HG03064 (cell line): ENCODE measurements around the gene REV3L.
A peak's percentile ranks its signal among the peaks of the same experiment; 100 is the strongest.

Source experiments
- ATAC-seq: cut with Tn5 transposase; IDR thresholded peaks from one replicate; pipeline ENCODE4 v1.9.1; 2021; ENCODE audit warnings: low read depth; ENCODE audit not compliant: unreplicated experiment

REV3L gene

GRCh38 chr6:111428811-111429210, 54.2 kb downstream of the REV3L start:
- no peak for ATAC-seq

DNA sequence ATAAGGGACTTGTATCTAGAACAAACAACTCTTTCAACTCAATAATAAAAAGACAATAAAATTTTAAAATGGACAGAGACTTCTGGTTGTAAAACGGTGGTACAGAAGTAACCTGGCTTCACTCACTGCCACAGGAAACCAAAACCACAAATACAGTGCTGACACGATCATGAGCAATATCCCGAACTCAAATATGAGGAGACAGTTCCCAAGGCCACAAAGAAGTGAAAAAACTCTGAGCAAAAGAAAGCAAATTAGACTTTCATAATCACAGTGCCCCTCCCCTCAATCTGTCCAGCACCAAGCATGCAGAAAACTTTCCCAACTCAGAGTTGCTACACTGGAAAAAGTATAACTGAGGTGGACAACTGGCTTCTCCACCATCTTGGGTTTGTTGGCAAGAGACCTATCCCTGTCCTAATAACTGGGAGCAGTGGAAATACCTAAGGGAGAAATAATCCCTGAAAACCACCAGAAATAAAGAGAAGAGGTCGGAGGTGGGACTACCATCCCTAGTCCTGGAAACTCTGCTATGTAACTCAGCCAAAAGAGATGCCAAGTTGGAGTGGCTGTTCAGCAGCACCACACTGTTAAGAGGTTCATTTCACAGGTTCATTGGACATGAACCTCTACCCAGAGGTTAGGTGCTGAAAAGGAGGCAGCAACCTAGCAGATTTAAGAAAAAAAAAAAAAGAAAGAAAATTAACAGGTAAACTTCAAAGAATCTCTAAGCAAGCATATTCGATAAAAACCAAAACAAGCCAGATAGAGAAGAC, 55.5 kb downstream of the REV3L start:
- peak; percentile 84 for ATAC-seq

GRCh38 chr6:111423960-111424846, 58.8 kb downstream of the REV3L start:
- no peak for ATAC-seq

GRCh38 chr6:111423055-111423633, 59.9 kb downstream of the REV3L start:
- no peak for ATAC-seq

DNA sequence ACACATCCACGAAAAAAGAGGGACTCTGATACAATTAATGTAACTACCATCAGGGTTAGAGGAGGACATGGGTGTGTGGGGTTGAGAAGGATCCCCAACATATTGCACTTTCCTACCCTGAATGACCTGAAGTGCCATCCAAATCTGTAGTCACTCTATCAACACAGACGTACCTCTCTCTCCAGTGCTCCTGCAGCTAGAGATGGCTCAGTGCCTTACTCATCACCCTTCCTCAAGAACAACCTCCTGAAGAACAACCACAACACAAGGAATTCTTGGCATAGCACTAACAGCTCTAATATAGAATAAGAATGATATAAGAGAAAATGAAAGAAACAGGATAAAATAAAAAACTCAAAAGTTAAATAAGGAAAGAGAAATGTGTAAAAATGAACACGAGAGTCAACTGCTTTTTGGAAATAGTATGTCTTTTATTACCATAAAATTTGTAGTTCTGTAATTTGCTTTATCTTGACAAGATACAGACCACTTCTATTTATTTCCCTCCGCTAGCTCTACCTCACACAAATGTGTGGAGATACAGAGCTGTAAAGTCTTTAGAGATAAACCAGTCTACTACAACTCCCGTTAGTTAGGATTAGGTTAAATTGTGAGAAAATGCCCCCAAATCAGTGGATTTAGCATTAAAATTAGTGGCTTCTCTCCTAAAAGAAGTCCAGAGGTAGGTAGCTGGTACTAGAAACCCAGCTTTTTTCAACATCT, 63.9 kb downstream of the REV3L start:
- ATAC-seq = no peak

DNA sequence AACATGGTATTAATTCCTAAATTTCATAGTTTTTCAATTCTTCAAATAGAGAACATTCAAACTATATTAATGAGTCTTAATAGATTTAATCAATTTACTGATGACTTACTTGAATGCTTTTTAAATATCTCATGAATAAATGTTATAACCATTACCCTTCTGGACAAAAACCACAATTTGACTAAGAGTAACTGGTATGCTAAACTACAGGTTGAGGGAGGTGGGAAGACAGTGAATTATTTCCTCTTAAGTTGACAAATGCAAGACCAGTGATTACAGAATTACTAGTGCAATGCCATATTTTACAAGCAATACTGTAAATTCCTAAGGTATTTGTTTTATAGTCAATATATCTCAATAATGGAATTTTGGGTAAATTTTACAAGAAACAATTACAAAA, 65.1 kb downstream of the REV3L start:
- ATAC-seq = no peak

- ATAC-seq = no peak
Observed at GRCh38 chr6:111417181-111417585, 65.8 kb downstream of the REV3L start.

DNA sequence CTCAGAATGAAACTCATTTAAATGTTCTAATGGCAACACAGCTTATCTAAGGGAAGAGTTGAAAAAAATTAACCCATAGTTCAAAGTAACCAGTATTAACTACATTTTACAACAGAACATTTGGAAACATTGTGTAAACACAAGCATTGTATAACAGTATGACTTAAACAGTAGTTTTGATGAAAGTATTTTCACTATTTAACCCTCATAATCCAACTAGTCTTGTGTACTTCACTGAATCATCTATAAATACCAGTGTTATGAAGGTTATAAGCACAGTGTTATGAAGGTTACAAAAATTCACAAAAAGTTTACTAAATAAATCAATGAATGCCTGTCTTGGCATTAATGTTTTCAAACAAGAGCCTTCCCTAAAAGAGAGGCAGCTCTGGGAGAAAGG, 66.5 kb downstream of the REV3L start:
- no peak for ATAC-seq

DNA sequence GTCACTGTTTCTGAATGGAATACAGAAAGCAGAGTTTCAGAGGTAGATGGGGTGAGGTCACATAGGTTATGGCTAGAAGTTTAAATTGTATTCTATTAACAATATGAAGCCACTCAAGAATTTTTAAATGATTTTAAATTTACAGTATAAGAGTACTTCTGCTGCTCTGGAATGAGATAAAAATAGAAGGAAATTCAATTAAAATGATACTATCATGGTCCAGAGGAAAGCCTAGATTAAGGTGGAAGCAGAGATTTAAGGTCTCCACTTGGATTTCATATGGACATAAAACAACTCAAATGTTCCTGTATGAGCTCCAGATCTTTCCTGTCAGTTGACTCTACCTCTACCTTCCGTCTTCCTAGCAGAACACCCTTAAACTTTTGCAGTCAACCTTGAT, 68.6 kb downstream of the REV3L start:
- no peak for ATAC-seq

GRCh38 chr6:111411978-111412566, 70.9 kb downstream of the REV3L start:
- ATAC-seq = no peak

- no peak for ATAC-seq
Observed at GRCh38 chr6:111411046-111411445, 72.0 kb downstream of the REV3L start.

DNA sequence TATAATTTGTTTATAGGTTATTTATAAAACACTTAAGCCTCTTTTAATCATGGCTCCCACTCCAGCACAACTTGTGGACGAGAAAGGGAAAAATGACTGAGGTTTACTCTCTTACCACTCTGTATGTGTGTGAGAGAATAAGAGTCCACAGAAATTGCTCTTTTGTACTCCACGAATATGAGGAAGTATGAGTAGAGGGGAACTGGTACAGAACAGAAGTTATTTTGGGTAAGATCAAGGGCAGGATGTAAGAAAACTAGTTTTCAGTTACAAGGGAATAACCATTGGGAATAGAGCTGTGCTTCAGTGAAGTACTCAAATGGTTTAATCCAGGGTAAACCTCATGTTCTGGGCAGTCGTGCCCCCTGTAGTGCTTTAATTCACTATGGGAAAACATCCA, 72.6 kb downstream of the REV3L start:
- no peak for ATAC-seq

DNA sequence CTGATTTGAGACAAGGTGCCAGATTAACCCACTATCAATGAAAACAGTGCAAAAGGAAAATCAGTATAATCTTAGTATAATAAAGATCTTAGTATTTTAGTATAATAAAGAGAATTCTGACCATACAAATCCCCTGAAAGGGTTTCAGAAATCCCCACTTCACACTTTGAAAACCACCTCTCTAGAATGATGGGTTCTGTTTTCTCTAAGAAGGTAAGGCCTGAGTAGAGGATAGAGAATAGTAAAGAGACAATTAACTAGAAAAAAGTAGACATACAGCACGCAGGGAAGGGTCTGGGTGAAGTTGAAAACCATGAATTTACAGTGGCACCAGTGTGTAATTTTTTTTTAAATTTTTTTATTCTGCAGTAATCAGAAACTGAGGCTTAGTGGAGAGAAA, 73.6 kb downstream of the REV3L start:
- ATAC-seq = no peak

DNA sequence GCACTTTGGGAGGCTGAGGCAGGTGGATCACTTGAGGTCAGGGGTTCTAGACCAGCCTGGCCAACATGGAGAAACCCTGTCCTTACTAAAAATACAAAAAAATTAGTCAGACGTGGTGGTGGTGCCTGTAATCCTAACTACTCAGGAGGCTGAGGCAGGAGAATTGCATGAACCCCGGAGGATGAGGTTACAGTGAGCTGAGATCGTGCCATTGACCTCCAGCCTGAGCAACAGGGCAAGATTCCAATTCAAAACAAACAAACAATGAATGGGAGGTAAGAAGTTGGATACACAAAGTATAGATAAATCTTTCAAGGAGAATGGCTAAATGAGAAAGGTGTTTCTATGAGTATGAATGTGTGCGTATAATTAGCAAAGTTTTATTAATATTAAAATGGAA, 75.3 kb downstream of the REV3L start:
- ATAC-seq = no peak

GRCh38 chr6:111406200-111406721, 76.8 kb downstream of the REV3L start:
- ATAC-seq = peak; percentile 99

DNA sequence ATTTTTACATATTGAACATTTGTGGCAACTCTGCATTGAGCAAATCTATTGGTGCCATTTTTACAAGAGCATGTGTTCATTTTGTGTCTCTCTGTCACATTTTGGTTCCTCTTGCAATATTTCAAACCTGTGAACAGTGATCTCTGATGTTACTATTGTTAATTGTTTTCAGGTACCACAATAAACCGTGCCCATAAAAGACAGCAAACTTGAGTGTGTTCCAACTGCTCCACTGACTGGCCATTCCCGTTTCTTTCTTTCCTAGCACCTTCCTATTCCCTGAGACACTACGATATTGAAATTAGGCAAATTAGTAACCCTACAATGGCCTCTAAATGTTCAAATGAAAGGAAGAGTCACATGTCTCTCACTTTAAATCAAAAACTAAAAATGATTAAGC, 79.6 kb downstream of the REV3L start:
- no peak for ATAC-seq

DNA sequence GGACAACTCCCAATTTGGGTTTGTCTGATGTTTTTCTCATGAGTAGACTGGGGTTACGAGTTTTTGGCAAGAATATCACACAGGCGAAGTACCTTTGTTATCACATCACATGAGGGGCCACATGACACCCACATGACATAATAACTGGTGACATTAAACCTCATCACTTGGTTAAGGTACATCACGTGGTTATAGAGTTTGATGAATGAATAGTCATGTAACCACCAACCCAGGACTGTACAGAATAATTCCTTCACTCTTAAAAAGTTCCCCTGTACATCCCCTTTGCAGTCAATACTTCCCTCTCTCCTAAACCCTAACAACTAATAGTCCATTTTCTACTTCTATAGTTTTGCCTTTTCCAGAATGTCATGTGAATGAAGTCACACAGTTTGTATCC, 83.4 kb downstream of the REV3L start:
- ATAC-seq = no peak

- ATAC-seq = no peak
Observed at GRCh38 chr6:111388681-111389080, 94.3 kb downstream of the REV3L start.

GRCh38 chr6:111382476-111383294, 100.3 kb downstream of the REV3L start:
- no peak for ATAC-seq
